HG03039 (cell line): ENCODE measurements around the gene VAMP5.
"Not testable (repeated sequence)": the region's sequence is repeated elsewhere in the genome, so short reads cannot be mapped to it uniquely, and the experiment has no call there.

Experiments
- ATAC-seq: cut with Tn5 transposase; IDR thresholded peaks from one replicate; pipeline ENCODE4 v1.9.1; 2021; ENCODE audit warnings: mild to moderate bottlenecking, moderate library complexity; ENCODE audit not compliant: unreplicated experiment

The VAMP5 gene

GRCh38 chr2:85600951-85601770 is 16.9 kb downstream of the VAMP5 start:
- ATAC-seq, result no peak

- ATAC-seq, result peak; percentile 41
Observed at GRCh38 chr2:85601771-85602475, 17.7 kb downstream of the VAMP5 start.

GRCh38 chr2:85602476-85603234 is 18.4 kb downstream of the VAMP5 start, which contains the start of gene TMEM150A:
Gene TMEM150A (minus strand): TSS chr2:85602698. CDS start chr2:85601948, 750 bp downstream.
- peak; percentile 95 for ATAC-seq

- not testable (repeated sequence) for ATAC-seq
Observed at GRCh38 chr2:85604133-85604444, 19.9 kb downstream of the VAMP5 start.

GRCh38 chr2:85604568-85605339 is 20.5 kb downstream of the VAMP5 start:
- no peak for ATAC-seq

- no peak for ATAC-seq
Observed at GRCh38 chr2:85605406-85606115, 21.3 kb downstream of the VAMP5 start.

- no peak for ATAC-seq
Observed at GRCh38 chr2:85606116-85606455, 21.9 kb downstream of the VAMP5 start.

GRCh38 chr2:85607268-85608215 is 23.3 kb downstream of the VAMP5 start:
- no peak for ATAC-seq

GRCh38 chr2:85611217-85611704 is 27.0 kb downstream of the VAMP5 start:
- ATAC-seq, result no peak

GRCh38 chr2:85611705-85612587 is 27.7 kb downstream of the VAMP5 start, which contains the start of gene C2orf68:
Gene C2orf68 (minus strand): TSS chr2:85612066. CDS start chr2:85611984, 82 bp downstream.
- ATAC-seq, result peak; percentile 68

- no peak for ATAC-seq
Observed at GRCh38 chr2:85613717-85614515, 29.7 kb downstream of the VAMP5 start.

GRCh38 chr2:85614757-85615156 is 30.5 kb downstream of the VAMP5 start:
- ATAC-seq, result not testable (repeated sequence)

GRCh38 chr2:85615413-85615728 is 31.1 kb downstream of the VAMP5 start:
- ATAC-seq, result no peak

- ATAC-seq, result not testable (repeated sequence)
Observed at GRCh38 chr2:85617723-85618122, 33.5 kb downstream of the VAMP5 start.

GRCh38 chr2:85619617-85620016 is 35.4 kb downstream of the VAMP5 start:
- ATAC-seq, result no peak

- ATAC-seq, result no peak
Observed at GRCh38 chr2:85621338-85621737, 37.1 kb downstream of the VAMP5 start.

- ATAC-seq, result no peak
Observed at GRCh38 chr2:85623991-85624390, 39.8 kb downstream of the VAMP5 start.
